H1 (cell line): Measurements from ENCODE around the gene ZNF385B. TPM values are rescaled to one million over a fixed set of nuclear protein-coding genes. Genes with fewer than 3 reads are reported as not detected.

ENCODE experiments used
- CTCF ChIA-PET: fragments of 300-600 bp; sonication (Branson Sonifier 250); formaldehyde crosslinking; loops from one replicate; lab custom pipeline; 2021; ENCODE audit not compliant: partially characterized antibody; lab: Charles Lee
- POLR2A ChIA-PET: fragments of 300-600 bp; sonication (Branson Sonifier 250); formaldehyde crosslinking; loops from one replicate; lab custom pipeline; 2021; ENCODE audit warnings: inconsistent platforms; ENCODE audit not compliant: partially characterized antibody; lab: Charles Lee
- DNase-seq, 2 experiments: peaks; one replicate each; pipeline versions ENCODE4 v3.0.0 to v3.0.0-alpha.2; 2010 to 2022; ENCODE audit warnings: low spot score in 2 of 2, low read depth in 1 of 2, mixed read lengths in 1 of 2
- FAIRE-seq: peaks from 2 replicates; lab custom pipeline; 2011; peaks lifted over from hg19 to GRCh38; lab: Jason Lieb, UNC
- H2AFZ ChIP-seq: 2 replicates; pipeline ENCODE4 v1.8.1; 2012; ENCODE audit warnings: low read length, inconsistent platforms
- H2AK5ac ChIP-seq: 2 replicates; pipeline ENCODE4 v1.6.1; 2013; ENCODE audit warnings: low read depth, low read length
- H2BK120ac ChIP-seq: replicated peaks from 2 replicates; pipeline ENCODE3; 2013; ENCODE audit warnings: low read depth, low read length, inconsistent platforms
- H2BK12ac ChIP-seq: 2 replicates; pipeline ENCODE4 v1.6.1; 2013; ENCODE audit warnings: low read depth, low read length
- H2BK15ac ChIP-seq: 2 replicates; pipeline ENCODE4 v1.6.1; 2013; ENCODE audit warnings: low read length
- H2BK20ac ChIP-seq: 2 replicates; pipeline ENCODE4 v1.6.1; 2013; ENCODE audit warnings: low read length
- H2BK5ac ChIP-seq: 2 replicates; pipeline ENCODE4 v1.6.1; 2013; ENCODE audit warnings: low read depth, low read length
- H3K14ac ChIP-seq: 2 replicates; pipeline ENCODE4 v1.6.1; 2013; ENCODE audit warnings: inconsistent platforms; ENCODE audit not compliant: insufficient read length
- H3K18ac ChIP-seq: 2 replicates; pipeline ENCODE4 v1.6.1; 2013; ENCODE audit warnings: low read length; ENCODE audit errors: extremely low read depth
- H3K23ac ChIP-seq: 2 replicates; pipeline ENCODE4 v1.6.1; 2013; ENCODE audit warnings: inconsistent platforms; ENCODE audit not compliant: insufficient read length
- H3K23me2 ChIP-seq: 2 replicates; pipeline ENCODE4 v1.6.1; 2013; ENCODE audit warnings: low read depth, low read length
- H3K27ac ChIP-seq: 2 replicates; pipeline ENCODE4 v1.6.1; 2011; ENCODE audit warnings: low read depth, low read length, inconsistent platforms
- H3K27me3 ChIP-seq, 4 experiments: replicated peaks in 1 of 4; 1 replicate in 1 of 4; 2 replicates in 3 of 4; pipeline versions ENCODE4 v1.6.1 to v1.8.1; 2011 to 2013; ENCODE audit warnings: low read length in 3 of 4, mild to moderate bottlenecking in 3 of 4, inconsistent platforms in 2 of 4, mixed read lengths in 2 of 4, moderate library complexity in 1 of 4; ENCODE audit not compliant: control insufficient read depth in 3 of 4, insufficient read depth in 3 of 4; ENCODE audit errors: extremely low read depth in 1 of 4
- H3K36me3 ChIP-seq, 4 experiments: 2 replicates each; pipeline versions ENCODE4 v1.6.1 to v1.8.1; 2011 to 2013; ENCODE audit warnings: mild to moderate bottlenecking in 4 of 4, low read length in 3 of 4, moderate library complexity in 2 of 4, control low read depth in 1 of 4, inconsistent platforms in 1 of 4; ENCODE audit not compliant: insufficient read depth in 4 of 4, control insufficient read depth in 2 of 4
- H3K4ac ChIP-seq: replicated peaks from 2 replicates; pipeline ENCODE3; 2013; ENCODE audit warnings: low read length, low read depth, mixed read lengths, inconsistent platforms; ENCODE audit not compliant: insufficient read length
- H3K4me1 ChIP-seq, 4 experiments: replicated peaks in 1 of 4; 1 replicate in 1 of 4; 2 replicates in 3 of 4; pipeline versions ENCODE4 v1.6.1 to v1.8.1; 2011 to 2013; ENCODE audit warnings: low read length in 3 of 4, inconsistent platforms in 2 of 4, mixed read lengths in 1 of 4; ENCODE audit not compliant: insufficient read depth in 4 of 4, control insufficient read depth in 3 of 4
- H3K4me2 ChIP-seq, 2 experiments: 2 replicates each; pipeline versions ENCODE4 v1.6.1 to v1.8.1; 2011 to 2013; ENCODE audit warnings: low read depth in 2 of 2, low read length in 2 of 2, control low read depth in 1 of 2, inconsistent platforms in 1 of 2, mild to moderate bottlenecking in 1 of 2; ENCODE audit not compliant: insufficient read depth in 1 of 2
- H3K4me3 ChIP-seq, 4 experiments: fragments of 200-600, 300-600 bp in 1 of 4; sonication (generic), shearing (Covaris generic), sonication (Bioruptor Twin) in 1 of 4; 2 replicates each; pipeline versions ENCODE4 v1.5.1 to v1.8.1; 2011 to 2016; ENCODE audit warnings: low read length in 4 of 4, low read depth in 3 of 4, control low read depth in 2 of 4, inconsistent platforms in 2 of 4, mild to moderate bottlenecking in 2 of 4, mixed read lengths in 1 of 4, moderate library complexity in 1 of 4; ENCODE audit not compliant: insufficient read depth in 2 of 4; ENCODE audit errors: extremely low read depth in 1 of 4
- H3K56ac ChIP-seq: replicated peaks from 2 replicates; pipeline ENCODE3; 2013; ENCODE audit warnings: low read depth, mild to moderate bottlenecking, mixed read lengths, low read length, inconsistent platforms; ENCODE audit not compliant: insufficient read length
- H3K79me1 ChIP-seq: 2 replicates; pipeline ENCODE4 v1.6.1; 2013; ENCODE audit warnings: low read depth, low read length, control low read depth
- H3K79me2 ChIP-seq, 2 experiments: 2 replicates each; pipeline versions ENCODE4 v1.6.1 to v1.8.1; 2012 to 2013; ENCODE audit warnings: low read length in 2 of 2, mild to moderate bottlenecking in 2 of 2, inconsistent platforms in 1 of 2; ENCODE audit not compliant: insufficient read depth in 2 of 2, control insufficient read depth in 1 of 2
- H3K9ac ChIP-seq, 4 experiments: replicated peaks in 1 of 4; 1 replicate in 1 of 4; 2 replicates in 3 of 4; pipeline versions ENCODE4 v1.6.1 to v1.8.1; 2011 to 2013; ENCODE audit warnings: low read depth in 3 of 4, low read length in 3 of 4, control low read depth in 2 of 4, mild to moderate bottlenecking in 2 of 4, moderate library complexity in 2 of 4, inconsistent platforms in 1 of 4; ENCODE audit errors: extremely low read depth in 1 of 4
- H3K9me3 ChIP-seq, 2 experiments: 2 replicates each; pipeline versions ENCODE4 v1.6.1 to v1.8.1; 2012 to 2013; ENCODE audit warnings: mild to moderate bottlenecking in 2 of 2, moderate library complexity in 2 of 2, control low read depth in 1 of 2, inconsistent platforms in 1 of 2, low read depth in 1 of 2, low read length in 1 of 2, mixed read lengths in 1 of 2; ENCODE audit not compliant: insufficient read depth in 2 of 2
- H4K20me1 ChIP-seq, 2 experiments: replicated peaks in 1 of 2; 2 replicates each; pipeline versions ENCODE3 to v1.8.1; 2011 to 2013; ENCODE audit warnings: inconsistent platforms in 2 of 2, low read length in 2 of 2, mild to moderate bottlenecking in 1 of 2; ENCODE audit not compliant: insufficient read depth in 2 of 2, control insufficient read depth in 1 of 2
- H4K5ac ChIP-seq: 2 replicates; pipeline ENCODE4 v1.6.1; 2013; ENCODE audit warnings: low read length, low read depth, mixed read lengths, inconsistent platforms; ENCODE audit not compliant: insufficient read length
- H4K8ac ChIP-seq: 2 replicates; pipeline ENCODE4 v1.8.0; 2013; ENCODE audit warnings: mild to moderate bottlenecking, moderate library complexity, low read length, inconsistent platforms; ENCODE audit not compliant: insufficient read depth; ENCODE audit errors: extremely low read depth
- H4K91ac ChIP-seq: replicated peaks from 2 replicates; pipeline ENCODE3; 2013; ENCODE audit warnings: low read length, mixed read lengths, inconsistent platforms; ENCODE audit not compliant: insufficient read length
- GTF2F1 ChIP-seq: IDR thresholded peaks from 2 replicates; pipeline ENCODE4 v1.6.1; 2012; ENCODE audit warnings: low read depth, low read length, improper control_type of control experiment, borderline replicate concordance
- HDAC2 ChIP-seq, 2 experiments: fragments of 300-600 bp in 1 of 2; sonication (generic) in 1 of 2; IDR thresholded peaks; 2 replicates each; pipeline ENCODE4 v1.6.1; 2011 to 2012; ENCODE audit warnings: low read depth in 2 of 2, low read length in 2 of 2, mild to moderate bottlenecking in 2 of 2, moderate library complexity in 2 of 2, borderline replicate concordance in 1 of 2, inconsistent platforms in 1 of 2
- JUND ChIP-seq: IDR thresholded peaks from 2 replicates; pipeline ENCODE4 v1.6.1; 2011; ENCODE audit warnings: mild to moderate bottlenecking, improper control_type of control experiment, low read length
- SP1 ChIP-seq: IDR thresholded peaks from 2 replicates; pipeline ENCODE4 v1.6.1; 2011; ENCODE audit warnings: low read depth, low read length
- TAF1 ChIP-seq: IDR thresholded peaks from 2 replicates; pipeline ENCODE4 v1.6.1; 2011; ENCODE audit warnings: mild to moderate bottlenecking, low read depth, low read length
- polyA plus RNA-seq, 7 experiments: library from polyadenylated mRNA; depleted of rRNA in 3 of 7; stranded (reverse) in 5 of 7; unstranded in 2 of 7; fragments of >200 nt in 5 of 7; fragments of 200-250 nt in 2 of 7; gene quantifications; 1 replicate in 5 of 7; 2 replicates in 1 of 7; 4 replicates in 1 of 7; pipeline versions ENCODE4 v1.2.1 to v1.2.3, GENCODE V29; 2011 to 2013; ENCODE audit warnings: missing spikeins in 2 of 7, mixed read lengths in 2 of 7
- total RNA-seq: library from RNA; stranded (reverse); fragmentation: NEBNext Ultra II Directional; extraction: Animal tissue kit (Norgen Biotek cat#: 25700); gene quantifications from 2 replicates; pipeline ENCODE4 v1.2.1, GENCODE V29; 2021
- TF ChIP-seq, protein P1 (sequence below), 3 experiments: IDR thresholded peaks; 1 replicate in 2 of 3; 2 replicates in 1 of 3; pipeline versions ENCODE4 v1.5.1 to v1.6.1; 2011; ENCODE audit warnings: low read length in 3 of 3, mild to moderate bottlenecking in 3 of 3, inconsistent platforms in 2 of 3, low read depth in 1 of 3, moderate library complexity in 1 of 3; ENCODE audit not compliant: insufficient read depth in 1 of 3; ENCODE audit errors: control extremely low read depth in 1 of 3

Gene ZNF385B
- total and polyA plus RNA-seq, 2 of the 8 experiments (the other 6 are each of a cell fraction or from before 2014, with no cell fraction given): 1.1 to 3.7 TPM

DNA sequence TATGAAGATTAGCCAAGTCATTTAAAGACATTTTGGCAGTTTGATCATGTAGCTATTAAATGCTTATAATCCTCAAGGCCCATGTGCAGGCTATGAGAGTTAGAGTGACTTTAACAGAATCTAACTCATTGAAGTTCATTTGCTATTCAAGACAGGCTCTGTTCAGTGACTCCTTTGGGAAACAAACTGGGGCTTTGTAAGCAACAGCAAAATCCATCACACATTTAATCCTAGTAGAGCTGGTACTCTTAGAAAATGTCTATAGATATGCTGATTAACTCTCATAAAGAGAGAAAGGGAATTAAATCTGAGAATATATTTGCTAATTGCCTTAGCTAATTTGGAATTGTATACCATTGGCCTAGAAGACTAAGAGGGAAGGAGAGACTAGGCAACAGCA is 414.0 kb downstream of the ZNF385B start:
- Histone ChIP-seq H3K18ac (no peak overlapping the region), H4K8ac (no peak overlapping the region), H3K9ac (no peak overlapping the region), H2BK20ac (no peak overlapping the region), H2AK5ac (no peak overlapping the region), H3K4ac (no peak overlapping the region), H3K79me1 (no peaks in the 10 kb centered on the region), H3K4me1 (peaks cover 0 to 19% (median 5%) of the 10 kb centered on the region in 4 experiments; a peak in 5 of 7 replicates), H3K14ac (no peak overlapping the region), H2AFZ (no peak overlapping the region), H3K36me3 (no peaks in the 10 kb centered on the region), H3K27ac (no peak overlapping the region), H3K9me3 (no peaks in the 10 kb centered on the region), H3K23me2 (no peaks in the 10 kb centered on the region), H4K20me1 (no peaks in the 10 kb centered on the region), H4K5ac (no peak overlapping the region), H2BK15ac (no peak overlapping the region), H2BK5ac (no peak overlapping the region), H3K23ac (no peak overlapping the region), H3K27me3 (no peaks in the 10 kb centered on the region), H2BK120ac (no peak overlapping the region), H3K4me2 (no peak overlapping the region), H2BK12ac (no peak overlapping the region), H3K56ac (no peak overlapping the region), H3K79me2 (no peaks in the 10 kb centered on the region), H4K91ac (no peak overlapping the region), H3K4me3 (no peak overlapping the region)
- TF ChIP-seq SP1 (no peak), GTF2F1 (no peak), HDAC2 (IDR thresholded peaks at IDR 0.05; ENCODE audit: borderline replicate concordance in 1 of 2, low read depth in 2 of 2, low read length in 2 of 2) (no peak), TAF1 (no peak), JUND (no peak)
- TF ChIP-seq, protein P1, sequence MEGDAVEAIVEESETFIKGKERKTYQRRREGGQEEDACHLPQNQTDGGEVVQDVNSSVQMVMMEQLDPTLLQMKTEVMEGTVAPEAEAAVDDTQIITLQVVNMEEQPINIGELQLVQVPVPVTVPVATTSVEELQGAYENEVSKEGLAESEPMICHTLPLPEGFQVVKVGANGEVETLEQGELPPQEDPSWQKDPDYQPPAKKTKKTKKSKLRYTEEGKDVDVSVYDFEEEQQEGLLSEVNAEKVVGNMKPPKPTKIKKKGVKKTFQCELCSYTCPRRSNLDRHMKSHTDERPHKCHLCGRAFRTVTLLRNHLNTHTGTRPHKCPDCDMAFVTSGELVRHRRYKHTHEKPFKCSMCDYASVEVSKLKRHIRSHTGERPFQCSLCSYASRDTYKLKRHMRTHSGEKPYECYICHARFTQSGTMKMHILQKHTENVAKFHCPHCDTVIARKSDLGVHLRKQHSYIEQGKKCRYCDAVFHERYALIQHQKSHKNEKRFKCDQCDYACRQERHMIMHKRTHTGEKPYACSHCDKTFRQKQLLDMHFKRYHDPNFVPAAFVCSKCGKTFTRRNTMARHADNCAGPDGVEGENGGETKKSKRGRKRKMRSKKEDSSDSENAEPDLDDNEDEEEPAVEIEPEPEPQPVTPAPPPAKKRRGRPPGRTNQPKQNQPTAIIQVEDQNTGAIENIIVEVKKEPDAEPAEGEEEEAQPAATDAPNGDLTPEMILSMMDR (IDR thresholded peaks at IDR 0.05; ENCODE audit: control extremely low read depth in 1 of 3, insufficient read depth in 1 of 3, low read depth in 1 of 3, low read length in 3 of 3): no peak
- no peak for DNase-seq
- POLR2A ChIA-PET: no interaction called here
- CTCF ChIA-PET: interaction anchor here (0.6 to 1.9 kb wide), 13 partner anchors 9 to 1350 kb away, joined by 3 to 6 read pairs (median 3); no protein-coding TSS in a partner anchor
- FAIRE-seq: no peak
